IMR-90 (cell line): ENCODE results near the gene MSANTD7. TPM values are rescaled to one million over a fixed set of nuclear protein-coding genes. Genes with fewer than 3 reads are reported as not detected.

ENCODE experiments used
- ATAC-seq: fragments of 200-7000 bp; cut with Tn5 transposase; 2 replicates; pipeline ENCODE4 v1.9.1; 2020; ENCODE audit warnings: low read depth, mild to moderate bottlenecking, moderate library complexity
- BruUV-seq: library from RNA; stranded (reverse); fragments of 400-500 nt; replicated peaks from 2 replicates; lab custom pipeline; 2021; lab: Mats Ljungman, UMichigan
- CTCF ChIA-PET: fragments of 300-600 bp; formaldehyde crosslinking; extraction: SDS; loops from one replicate; lab custom pipeline; 2021; ENCODE audit warnings: antibody characterized with exemption; lab: Yijun Ruan, JAX
- POLR2A ChIA-PET: fragments of 300-600 bp; sonication (Branson Sonifier 250); formaldehyde crosslinking; loops from one replicate; lab custom pipeline; 2022; ENCODE audit warnings: antibody characterized with exemption; ENCODE audit not compliant: unreplicated experiment; lab: Charles Lee
- DNase-seq: peaks from one replicate; pipeline ENCODE4 v3.0.0; 2013
- H2AFZ ChIP-seq: replicated peaks from 2 replicates; pipeline ENCODE3; 2013; ENCODE audit warnings: low read length, mild to moderate bottlenecking; ENCODE audit not compliant: poor library complexity
- H2AK5ac ChIP-seq: 2 replicates; pipeline ENCODE4 v1.6.1; 2013; ENCODE audit warnings: low read depth, low read length, inconsistent platforms
- H2AK9ac ChIP-seq: replicated peaks from 2 replicates; pipeline ENCODE3; 2013; ENCODE audit warnings: mild to moderate bottlenecking, low read depth, low read length, moderate library complexity; ENCODE audit not compliant: poor library complexity
- H2BK120ac ChIP-seq: 2 replicates; pipeline ENCODE4 v1.6.1; 2013; ENCODE audit warnings: low read depth, low read length, inconsistent platforms
- H2BK15ac ChIP-seq: 3 replicates; pipeline ENCODE4 v1.6.1; 2013; ENCODE audit warnings: low read depth, low read length, inconsistent platforms
- H2BK20ac ChIP-seq: 2 replicates; pipeline ENCODE4 v1.6.1; 2013; ENCODE audit warnings: low read depth, mild to moderate bottlenecking, inconsistent platforms, low read length, moderate library complexity
- H2BK5ac ChIP-seq: 2 replicates; pipeline ENCODE4 v1.6.1; 2013; ENCODE audit warnings: mild to moderate bottlenecking, low read depth, low read length, inconsistent platforms; ENCODE audit not compliant: poor library complexity, severe bottlenecking
- H3K14ac ChIP-seq: replicated peaks from 2 replicates; pipeline ENCODE4 v1.6.1; 2013; ENCODE audit warnings: low read depth, low read length, inconsistent platforms
- H3K18ac ChIP-seq: 2 replicates; pipeline ENCODE4 v1.6.1; 2013; ENCODE audit warnings: low read depth, low read length, control low read depth
- H3K23ac ChIP-seq: 2 replicates; pipeline ENCODE4 v1.6.1; 2013; ENCODE audit warnings: low read depth, low read length, inconsistent platforms
- H3K27ac ChIP-seq: 2 replicates; pipeline ENCODE4 v1.5.1; 2013; ENCODE audit warnings: mild to moderate bottlenecking, control low read depth, low read length; ENCODE audit not compliant: insufficient read depth
- H3K27me3 ChIP-seq: 2 replicates; pipeline ENCODE4 v1.6.1; 2013; ENCODE audit warnings: low read length; ENCODE audit not compliant: control insufficient read depth, insufficient read depth
- H3K36me3 ChIP-seq: 2 replicates; pipeline ENCODE4 v1.6.1; 2013; ENCODE audit warnings: low read length, mixed read lengths; ENCODE audit not compliant: control insufficient read depth, insufficient read depth
- H3K4ac ChIP-seq: 2 replicates; pipeline ENCODE4 v1.6.1; 2013; ENCODE audit warnings: low read depth, low read length, inconsistent platforms
- H3K4me1 ChIP-seq: 2 replicates; pipeline ENCODE4 v1.6.1; 2013; ENCODE audit warnings: low read length, mixed read lengths; ENCODE audit not compliant: control insufficient read depth, insufficient read depth
- H3K4me2 ChIP-seq: 2 replicates; pipeline ENCODE4 v1.6.1; 2013; ENCODE audit warnings: low read depth, mild to moderate bottlenecking, control low read depth, low read length, moderate library complexity
- H3K4me3 ChIP-seq: 2 replicates; pipeline ENCODE4 v1.5.1; 2013; ENCODE audit warnings: low read depth, mild to moderate bottlenecking, control low read depth, low read length, moderate library complexity; ENCODE audit not compliant: insufficient read depth
- H3K56ac ChIP-seq: 2 replicates; pipeline ENCODE4 v1.6.1; 2013; ENCODE audit warnings: low read length, inconsistent platforms; ENCODE audit not compliant: insufficient read depth; ENCODE audit errors: extremely low read depth
- H3K79me1 ChIP-seq, 2 experiments: 2 replicates each; pipeline ENCODE4 v1.6.1; 2013; ENCODE audit warnings: low read length in 2 of 2, inconsistent platforms in 1 of 2, low read depth in 1 of 2
- H3K9ac ChIP-seq: 2 replicates; pipeline ENCODE4 v1.6.1; 2013; ENCODE audit warnings: low read depth, low read length, control low read depth
- H3K9me1 ChIP-seq: 2 replicates; pipeline ENCODE4 v1.6.1; 2013; ENCODE audit warnings: low read length, inconsistent platforms; ENCODE audit not compliant: insufficient read depth
- H3K9me3 ChIP-seq: 2 replicates; pipeline ENCODE4 v1.6.1; 2013; ENCODE audit warnings: low read length; ENCODE audit not compliant: control insufficient read depth, insufficient read depth
- H4K20me1 ChIP-seq: 2 replicates; pipeline ENCODE4 v1.6.1; 2013; ENCODE audit warnings: low read length, inconsistent platforms; ENCODE audit not compliant: insufficient read depth
- H4K5ac ChIP-seq: 2 replicates; pipeline ENCODE4 v1.6.1; 2013; ENCODE audit warnings: mild to moderate bottlenecking, low read depth, low read length, control low read depth
- H4K8ac ChIP-seq, 2 experiments: 2 replicates each; pipeline ENCODE4 v1.6.1; 2013; ENCODE audit warnings: low read depth in 2 of 2, low read length in 2 of 2, control low read depth in 1 of 2, inconsistent platforms in 1 of 2
- H4K91ac ChIP-seq: 2 replicates; pipeline ENCODE4 v1.6.1; 2013; ENCODE audit warnings: low read depth, low read length, inconsistent platforms; ENCODE audit not compliant: insufficient read depth
- FOS ChIP-seq: fragments of 150-350 bp; IDR thresholded peaks from 2 replicates; pipeline ENCODE4 v1.6.1; 2016; ENCODE audit warnings: low read depth, low read length
- MAZ ChIP-seq: IDR thresholded peaks from 2 replicates; pipeline ENCODE4 v1.6.1; 2012; ENCODE audit warnings: low read depth, mild to moderate bottlenecking, low read length, improper control_type of control experiment, moderate library complexity, borderline replicate concordance
- MXI1 ChIP-seq: IDR thresholded peaks from 2 replicates; pipeline ENCODE4 v1.6.1; 2012; ENCODE audit warnings: low read depth, mild to moderate bottlenecking, low read length, moderate library complexity, borderline replicate concordance
- RAD21 ChIP-seq: IDR thresholded peaks from 2 replicates; pipeline ENCODE4 v1.6.1; 2012; ENCODE audit warnings: low read length, improper control_type of control experiment
- RCOR1 ChIP-seq: IDR thresholded peaks from 2 replicates; pipeline ENCODE4 v1.6.1; 2012; ENCODE audit warnings: mild to moderate bottlenecking, low read length, improper control_type of control experiment; ENCODE audit not compliant: insufficient replicate concordance
- RFX5 ChIP-seq: IDR thresholded peaks from 2 replicates; pipeline ENCODE4 v1.8.0; 2012; ENCODE audit warnings: low read depth, mild to moderate bottlenecking, low read length, moderate library complexity
- SMC3 ChIP-seq: fragments of 150-350 bp; IDR thresholded peaks from 2 replicates; pipeline ENCODE4 v1.6.1; 2016; ENCODE audit warnings: low read depth, mild to moderate bottlenecking, antibody characterized with exemption, low read length, moderate library complexity
- WGBS, 2 experiments: methylation state at CpG; one replicate each; pipeline versions ENCODE4 v1.1.5 to v1.1.7; 2013; ENCODE audit warnings: missing lambda C conversion rate in 2 of 2; ENCODE audit not compliant: insufficient read length in 1 of 2; ENCODE audit errors: extremely low coverage in 2 of 2; 5-methylcytosine and 5-hydroxymethylcytosine counted together
- dilution Hi-C: fragments of 300-500 bp; cut with HindIII; formaldehyde crosslinking; loops from one replicate; pipeline ENCODE4 v1.14.3; 2018; ENCODE audit warnings: low sequenced_read_pairs; ENCODE audit not compliant: unreplicated experiment
- in situ Hi-C: fragments of 300-500 bp; cut with MboI; formaldehyde crosslinking; loops from 3 replicates; pipeline ENCODE4 v1.14.3; 2019; ENCODE audit warnings: low sequenced_read_pairs, inconsistent platforms, mixed read lengths
- intact Hi-C: fragments of 100-400 bp; cut with micrococcal nuclease; formaldehyde crosslinking; loops from 2 replicates; pipeline ENCODE4 v1.10.0; 2022
- polyA plus RNA-seq, 3 experiments: library from polyadenylated mRNA; depleted of rRNA; stranded (reverse); fragments of >200 nt; gene quantifications; 2 replicates each; pipeline ENCODE4 v1.2.3, GENCODE V29; 2012; ENCODE audit warnings: low replicate concordance in 1 of 3
- total RNA-seq: library from RNA; depleted of rRNA; stranded (reverse); fragments of >200 nt; gene quantifications from 2 replicates; pipeline ENCODE4 v1.2.3, GENCODE V29; 2012
- TF ChIP-seq, protein P1 (sequence below): fragments of 150-350 bp; IDR thresholded peaks from 2 replicates; pipeline ENCODE4 v1.6.1; 2016; ENCODE audit warnings: low read depth, mild to moderate bottlenecking, low read length, moderate library complexity, borderline replicate concordance
- TF ChIP-seq, protein P2 (sequence below): fragments of 150-350 bp; IDR thresholded peaks from 2 replicates; pipeline ENCODE4 v1.6.1; 2017; ENCODE audit warnings: mild to moderate bottlenecking, antibody characterized with exemption, low read length, low read depth

MSANTD7 gene
- total and polyA plus RNA-seq, 2 of the 4 experiments (the other 2 are of a cell fraction), result 4.7 to 16.0 TPM

DNA sequence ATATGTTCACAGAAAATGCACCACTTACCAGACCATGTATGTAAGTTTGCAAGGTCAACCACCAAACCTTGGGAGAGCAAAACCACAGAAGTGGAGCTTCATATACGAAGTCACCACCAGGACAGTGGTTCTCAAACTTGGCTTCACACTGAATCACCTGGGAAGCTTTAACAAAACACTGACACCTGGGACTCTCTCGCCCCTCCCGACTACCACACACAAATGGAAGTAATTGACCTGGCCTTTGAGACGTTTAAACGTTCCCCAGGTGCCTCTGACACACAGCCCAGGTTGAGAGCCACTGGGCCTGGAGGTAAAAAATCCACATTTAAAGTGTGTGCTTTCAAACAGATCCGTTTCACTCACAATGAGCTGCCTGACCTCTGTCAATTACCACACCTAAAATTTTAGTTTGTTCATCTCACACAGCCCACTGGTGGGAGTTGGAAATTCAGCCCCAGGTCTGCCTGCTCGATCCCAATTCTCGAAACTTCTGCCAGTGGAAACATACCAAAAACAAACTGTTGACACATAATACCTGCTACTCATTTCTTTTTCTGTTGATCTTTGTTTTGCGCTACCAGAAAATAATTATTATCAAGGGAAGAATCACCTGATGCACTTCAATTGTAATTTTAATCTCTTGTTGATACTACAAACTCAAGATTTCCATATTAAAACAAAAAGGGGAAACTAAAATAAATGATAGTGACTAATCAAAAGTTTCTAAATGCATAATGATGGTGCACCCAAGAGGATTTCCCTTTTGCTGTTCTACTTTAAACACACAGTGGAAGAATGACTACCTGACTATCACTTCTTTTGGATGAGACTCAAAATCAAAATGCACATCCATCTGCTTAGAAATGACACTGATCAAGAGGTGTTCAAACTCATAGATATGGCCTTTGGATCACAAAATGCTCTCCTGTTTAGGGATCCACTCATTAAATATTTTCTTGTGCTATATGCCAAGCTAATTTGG is 26.8 kb upstream of the MSANTD7 start:
- Histone ChIP-seq H3K27ac (no peak overlapping the region), H3K9me3 (no peaks in the 10 kb centered on the region)

More for the DNA sequence above, 26.8 kb upstream of the MSANTD7 start:
- no peak overlapping the region for H2BK15ac ChIP-seq
- H3K9me1 ChIP-seq, result no peaks in the 10 kb centered on the region
- H3K4me2 ChIP-seq, result no peak overlapping the region
- CTCF ChIA-PET, result interaction anchor here (0.6 kb wide), 2 partner anchors 14 to 29 kb away, joined by 3 to 4 read pairs; no protein-coding TSS in a partner anchor
- no peak overlapping the region for H4K5ac ChIP-seq
- H3K23ac ChIP-seq, result no peak overlapping the region
- ATAC-seq, result no peak
- no peaks in the 10 kb centered on the region for H3K79me1 ChIP-seq
- H4K20me1 ChIP-seq, result no peaks in the 10 kb centered on the region
- H3K36me3 ChIP-seq, result no peaks in the 10 kb centered on the region
- TF ChIP-seq MXI1, result no peak
- TF ChIP-seq FOS, result no peak
- no peak for TF ChIP-seq RAD21
- TF ChIP-seq, protein P1, sequence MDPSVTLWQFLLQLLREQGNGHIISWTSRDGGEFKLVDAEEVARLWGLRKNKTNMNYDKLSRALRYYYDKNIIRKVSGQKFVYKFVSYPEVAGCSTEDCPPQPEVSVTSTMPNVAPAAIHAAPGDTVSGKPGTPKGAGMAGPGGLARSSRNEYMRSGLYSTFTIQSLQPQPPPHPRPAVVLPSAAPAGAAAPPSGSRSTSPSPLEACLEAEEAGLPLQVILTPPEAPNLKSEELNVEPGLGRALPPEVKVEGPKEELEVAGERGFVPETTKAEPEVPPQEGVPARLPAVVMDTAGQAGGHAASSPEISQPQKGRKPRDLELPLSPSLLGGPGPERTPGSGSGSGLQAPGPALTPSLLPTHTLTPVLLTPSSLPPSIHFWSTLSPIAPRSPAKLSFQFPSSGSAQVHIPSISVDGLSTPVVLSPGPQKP, result no peak
- no peak for TF ChIP-seq SMC3
- TF ChIP-seq RCOR1, result no peak
- TF ChIP-seq MAZ, result no peak
- no peak for TF ChIP-seq RFX5
- TF ChIP-seq, protein P2, sequence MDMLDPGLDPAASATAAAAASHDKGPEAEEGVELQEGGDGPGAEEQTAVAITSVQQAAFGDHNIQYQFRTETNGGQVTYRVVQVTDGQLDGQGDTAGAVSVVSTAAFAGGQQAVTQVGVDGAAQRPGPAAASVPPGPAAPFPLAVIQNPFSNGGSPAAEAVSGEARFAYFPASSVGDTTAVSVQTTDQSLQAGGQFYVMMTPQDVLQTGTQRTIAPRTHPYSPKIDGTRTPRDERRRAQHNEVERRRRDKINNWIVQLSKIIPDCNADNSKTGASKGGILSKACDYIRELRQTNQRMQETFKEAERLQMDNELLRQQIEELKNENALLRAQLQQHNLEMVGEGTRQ, result no peak
- H3K56ac ChIP-seq, result no peak overlapping the region
- intact Hi-C loops (no loop called here), in situ Hi-C loops (loop anchor here (25.0 kb wide), 1 partner anchor 624 kb away; no protein-coding TSS in a partner anchor), dilution Hi-C loops (no loop called here)
- no peak overlapping the region for H2BK120ac ChIP-seq
- H4K91ac ChIP-seq, result no peak overlapping the region
- H3K27me3 ChIP-seq, result peaks cover 2% of the 10 kb centered on the region; the same call in 1 of the 2 replicates
- H2AK9ac ChIP-seq, result no peak overlapping the region
- no peak overlapping the region for H2AK5ac ChIP-seq
- 60% methylated on average over 1 of the region's 9 CpGs; no CpG with 5 or more reads in 1 of the 2 experiments for WGBS, 2 experiments
- H3K18ac ChIP-seq, result no peak overlapping the region
- H3K4me3 ChIP-seq, result no peak overlapping the region
- H3K4me1 ChIP-seq, result no peaks in the 10 kb centered on the region
- no peak overlapping the region for H2BK20ac ChIP-seq
- no peak overlapping the region for H2AFZ ChIP-seq
- H3K9ac ChIP-seq, result no peak overlapping the region
- H3K14ac ChIP-seq, result no peak overlapping the region
- H4K8ac ChIP-seq, result no peak overlapping the region
- POLR2A ChIA-PET, result no interaction called here
- no peak overlapping the region for H2BK5ac ChIP-seq
- BruUV-seq, result no TSS peak
- DNase-seq, result no peak
- no peak overlapping the region for H3K4ac ChIP-seq
